Neural cell (in vitro differentiated cells): ENCODE data around the gene DNER. TPM values are rescaled to one million over a fixed set of nuclear protein-coding genes. Genes with fewer than 3 reads are reported as not detected.
"Not testable (repeated sequence)": the region's sequence is repeated elsewhere in the genome, so short reads cannot be mapped to it uniquely, and the experiment has no call there.

Experiments
- H2AFZ ChIP-seq: fragments of 200-600, 300-800 bp; sonication (generic), shearing (Covaris generic); 2 replicates; pipeline ENCODE4 v1.6.0; 2014; ENCODE audit warnings: low read depth, mild to moderate bottlenecking, antibody characterized with exemption, low read length, moderate library complexity
- H3F3A ChIP-seq: fragments of 200-600 bp; shearing (Covaris generic); 2 replicates; pipeline ENCODE4 v1.6.1; 2016; ENCODE audit warnings: mild to moderate bottlenecking, moderate library complexity, mixed read lengths, antibody characterized with exemption, low read length; ENCODE audit not compliant: insufficient read depth, poor library complexity, severe bottlenecking
- H3K27ac ChIP-seq: fragments of 200-600, 300-800 bp; sonication (generic), shearing (Covaris generic); 2 replicates; pipeline ENCODE4 v1.5.1; 2014; ENCODE audit warnings: mild to moderate bottlenecking, low read length, moderate library complexity
- H3K27me3 ChIP-seq: fragments of 300-800, 200-600 bp; sonication (generic), shearing (Covaris generic); 2 replicates; pipeline ENCODE4 v1.6.0; 2014; ENCODE audit warnings: mild to moderate bottlenecking, low read depth, low read length, moderate library complexity; ENCODE audit not compliant: insufficient read depth
- H3K36me3 ChIP-seq: fragments of 300-800, 200-600 bp; sonication (generic), shearing (Covaris generic); 2 replicates; pipeline ENCODE4 v1.5.1; 2014; ENCODE audit warnings: mild to moderate bottlenecking, antibody characterized with exemption, low read length, moderate library complexity; ENCODE audit not compliant: insufficient read depth
- H3K4me2 ChIP-seq: fragments of 300-800, 200-600 bp; sonication (generic), shearing (Covaris generic); 2 replicates; pipeline ENCODE4 v1.6.0; 2014; ENCODE audit warnings: mild to moderate bottlenecking, low read length
- H3K4me3 ChIP-seq: fragments of 300-800, 200-600 bp; sonication (generic), shearing (Covaris generic); 2 replicates; pipeline ENCODE4 v1.5.1; 2014; ENCODE audit warnings: mild to moderate bottlenecking, low read length, moderate library complexity
- H3K79me2 ChIP-seq: fragments of 200-600 bp; shearing (Covaris generic); replicated peaks from 2 replicates; pipeline ENCODE4 v1.6.0; 2014; ENCODE audit warnings: mild to moderate bottlenecking, low read length, moderate library complexity; ENCODE audit not compliant: insufficient read depth
- H3K9ac ChIP-seq: fragments of 300-800, 200-600 bp; sonication (generic), shearing (Covaris generic); 2 replicates; pipeline ENCODE4 v1.6.1; 2016; ENCODE audit warnings: mild to moderate bottlenecking, low read length, mixed read lengths
- H3K9me2 ChIP-seq: fragments of 200-600 bp; shearing (Covaris generic); 2 replicates; pipeline ENCODE4 v1.6.1; 2016; ENCODE audit warnings: mild to moderate bottlenecking, low read length, mixed read lengths; ENCODE audit not compliant: insufficient read depth
- H3K9me3 ChIP-seq: fragments of 200-600, 300-800 bp; sonication (generic), shearing (Covaris generic); 2 replicates; pipeline ENCODE4 v1.6.1; 2016; ENCODE audit warnings: mild to moderate bottlenecking, mixed run types, low read length, moderate library complexity, mixed read lengths
- H4K20me1 ChIP-seq: fragments of 200-600 bp; shearing (Covaris generic); 2 replicates; pipeline ENCODE4 v1.6.1; 2016; ENCODE audit warnings: mild to moderate bottlenecking, mixed run types; ENCODE audit not compliant: insufficient read depth
- CTCF ChIP-seq: fragments of 450-650 bp; IDR thresholded peaks from 2 replicates; pipeline ENCODE4 v1.5.1; 2014; ENCODE audit warnings: antibody characterized with exemption, mild to moderate bottlenecking, moderate library complexity; ENCODE audit not compliant: poor library complexity, severe bottlenecking
- EP300 ChIP-seq: fragments of 450-650 bp; conservative IDR thresholded peaks from 2 replicates; pipeline ENCODE4 v1.6.1; 2014; ENCODE audit warnings: antibody characterized with exemption, mild to moderate bottlenecking, moderate library complexity; ENCODE audit not compliant: poor library complexity, severe bottlenecking
- EZH2 ChIP-seq: fragments of 200-600, 300-800 bp; shearing (Covaris generic), sonication (generic); IDR thresholded peaks from 2 replicates; pipeline ENCODE4 v1.6.1; 2014; ENCODE audit warnings: antibody characterized with exemption, low read length, borderline replicate concordance, mild to moderate bottlenecking; ENCODE audit not compliant: insufficient read depth, poor library complexity, severe bottlenecking
- MXI1 ChIP-seq: fragments of 450-650 bp; conservative IDR thresholded peaks from 2 replicates; pipeline ENCODE4 v1.6.1; 2014; ENCODE audit warnings: antibody characterized with exemption, mild to moderate bottlenecking; ENCODE audit not compliant: poor library complexity, severe bottlenecking
- POLR2AphosphoS5 ChIP-seq: IDR thresholded peaks from 2 replicates; pipeline ENCODE4 v1.6.1; 2012
- RAD21 ChIP-seq: fragments of 450-650 bp; conservative IDR thresholded peaks from 2 replicates; pipeline ENCODE4 v1.6.1; 2014; ENCODE audit warnings: antibody characterized with exemption, mild to moderate bottlenecking, moderate library complexity
- REST ChIP-seq: IDR thresholded peaks from 2 replicates; pipeline ENCODE4 v1.6.1; 2012; ENCODE audit warnings: borderline replicate concordance
- SMC3 ChIP-seq: fragments of 450-650 bp; conservative IDR thresholded peaks from 2 replicates; pipeline ENCODE4 v1.6.1; 2014; ENCODE audit warnings: antibody characterized with exemption, mild to moderate bottlenecking, moderate library complexity; ENCODE audit not compliant: poor library complexity
- TAF1 ChIP-seq: IDR thresholded peaks from 2 replicates; pipeline ENCODE4 v1.6.1; 2012; ENCODE audit warnings: low read depth
- polyA plus RNA-seq: library from polyadenylated mRNA; depleted of rRNA; stranded (reverse); fragments of >200 nt; gene quantifications from 2 replicates; pipeline ENCODE4 v1.2.3, GENCODE V29; 2014

The DNER gene
- polyA plus RNA-seq, 1 donor from 2014 or later: 310 TPM

GRCh38 chr2:229511524-229511923, 202.8 kb downstream of the DNER start:
- Histone ChIP-seq H2AFZ (no peak overlapping the region), H3K9me3 (no peaks in the 10 kb centered on the region), H4K20me1 (no peaks in the 10 kb centered on the region), H3F3A (no peaks in the 10 kb centered on the region), H3K27me3 (no peaks in the 10 kb centered on the region), H3K36me3 (peaks cover 5% of the 10 kb centered on the region), H3K4me3 (no peak overlapping the region), H3K27ac (no peak overlapping the region), H3K9ac (no peak overlapping the region), H3K4me2 (no peak overlapping the region), H3K79me2 (no peaks in the 10 kb centered on the region), H3K9me2 (no peaks in the 10 kb centered on the region)
- no peak for TF ChIP-seq RAD21
- TF ChIP-seq EZH2: no peak
- no peak for TF ChIP-seq TAF1
- no peak for TF ChIP-seq MXI1
- TF ChIP-seq CTCF: no peak
- no peak for TF ChIP-seq SMC3
- no peak for TF ChIP-seq REST
- no peak for TF ChIP-seq POLR2AphosphoS5
- TF ChIP-seq EP300: no peak

GRCh38 chr2:229506699-229507098, 207.7 kb downstream of the DNER start:
- not testable (repeated sequence) for H4K20me1 ChIP-seq, H3F3A ChIP-seq, H3K27me3 ChIP-seq, H3K9me3 ChIP-seq, H3K4me3 ChIP-seq, H3K4me2 ChIP-seq, H2AFZ ChIP-seq, H3K36me3 ChIP-seq, H3K9me2 ChIP-seq, H3K79me2 ChIP-seq, H3K9ac ChIP-seq, H3K27ac ChIP-seq
